ENCODE measurements around the gene SGCA. TPM values are rescaled to one million over a fixed set of nuclear protein-coding genes. Genes with fewer than 3 reads are reported as not detected.

Gene SGCA
- 19.0 and 49.0 TPM in 2 replicates for total RNA-seq (2014; rRNA removed; shearing (Covaris generic))

GRCh38 chr17:50165867-50166517 lies at the start of gene SGCA:
Gene SGCA, plus strand, starts transcription at chr17:50166005. Its CDS starts 36 bp downstream, at chr17:50166041.
- peak; percentile 71 for DNase-seq (ENCODE audit: low spot score)
- in situ Hi-C loops (cut with HindIII; ENCODE audit: low sequenced_read_pairs), result no loop called here

DNA sequence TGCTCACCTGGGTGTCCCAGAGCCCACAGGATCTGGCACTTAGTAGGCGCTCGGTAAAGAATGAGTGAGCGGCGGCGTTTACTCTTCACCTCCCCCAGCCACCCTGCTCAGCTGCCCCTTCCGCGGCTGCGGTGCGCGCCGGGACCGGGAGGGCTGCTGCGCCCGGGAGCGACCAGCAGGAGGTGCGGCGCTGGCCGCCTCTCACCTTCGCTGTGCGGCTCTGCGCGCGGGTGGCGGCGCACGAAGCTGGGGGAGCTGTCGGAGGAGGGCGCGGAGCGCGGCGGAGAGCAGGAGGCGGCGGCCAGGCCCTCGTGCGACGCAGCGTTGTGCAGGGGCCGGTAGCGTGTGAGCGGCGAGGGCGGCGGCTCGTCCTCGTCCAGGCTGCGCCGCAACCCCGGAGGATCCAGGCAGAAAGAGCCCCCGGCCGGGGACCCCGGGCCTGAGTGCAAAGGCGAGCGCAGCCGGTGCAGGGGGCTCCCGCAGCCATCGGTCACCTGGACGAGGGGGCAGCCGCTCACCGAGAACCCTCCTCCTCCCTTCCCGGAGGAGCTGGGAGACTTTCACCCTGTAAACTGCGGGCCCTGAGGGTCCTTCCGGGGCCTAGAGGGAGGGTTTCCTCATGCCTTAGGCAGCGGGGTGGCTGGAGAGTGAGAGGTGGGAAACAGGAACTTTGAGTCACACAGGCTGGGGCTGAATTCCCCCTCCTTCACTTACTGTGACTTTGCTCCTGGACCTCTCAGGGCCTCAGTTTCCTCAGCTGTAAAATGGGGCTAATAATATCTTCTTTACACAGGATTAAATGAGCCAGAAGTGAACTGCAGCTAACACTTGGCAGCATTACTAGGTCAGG lies 48.4 kb upstream of the SGCA start:
- DNase-seq (ENCODE audit: low spot score), result no peak
- in situ Hi-C loops (cut with HindIII; ENCODE audit: low sequenced_read_pairs), result no loop called here

DNA sequence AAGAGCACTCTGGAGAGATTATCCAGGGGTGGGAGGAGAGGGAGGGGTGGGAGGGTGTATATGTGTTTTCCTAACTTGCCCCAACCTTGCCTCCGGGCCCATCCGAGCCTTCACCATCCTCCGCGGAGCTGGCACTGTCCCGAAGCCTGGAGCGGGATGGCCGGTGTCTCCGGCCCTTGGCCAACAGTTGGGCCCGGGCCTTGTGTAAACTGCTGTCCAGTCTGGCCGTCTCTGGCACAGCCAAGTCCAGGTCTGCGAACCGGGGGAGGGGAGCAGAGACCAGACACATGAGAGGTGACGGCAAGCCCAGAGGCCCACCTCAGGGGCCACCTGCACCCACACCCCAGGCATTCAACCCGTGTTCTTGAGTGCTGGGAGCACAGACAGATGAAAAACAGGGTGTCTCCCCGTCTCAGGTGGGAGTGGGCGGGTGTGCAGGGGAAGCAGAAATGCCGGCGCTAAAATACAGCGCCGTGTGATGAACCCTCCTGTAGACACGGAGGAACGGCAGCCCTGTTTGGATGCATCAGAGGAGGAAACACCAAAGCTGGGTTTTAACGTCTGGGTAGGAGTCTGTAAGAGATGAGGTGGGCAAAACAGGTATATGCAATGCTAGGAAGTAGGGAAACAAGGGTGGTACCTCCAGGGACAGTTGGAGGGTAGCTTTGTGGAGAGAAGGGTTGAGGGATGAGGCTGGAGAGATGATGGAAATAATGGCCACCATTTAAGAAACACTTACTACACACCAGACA lies 47.6 kb upstream of the SGCA start:
- DNase-seq (ENCODE audit: low spot score), result peak; percentile 80
- in situ Hi-C loops (cut with HindIII; ENCODE audit: low sequenced_read_pairs), result no loop called here

DNA sequence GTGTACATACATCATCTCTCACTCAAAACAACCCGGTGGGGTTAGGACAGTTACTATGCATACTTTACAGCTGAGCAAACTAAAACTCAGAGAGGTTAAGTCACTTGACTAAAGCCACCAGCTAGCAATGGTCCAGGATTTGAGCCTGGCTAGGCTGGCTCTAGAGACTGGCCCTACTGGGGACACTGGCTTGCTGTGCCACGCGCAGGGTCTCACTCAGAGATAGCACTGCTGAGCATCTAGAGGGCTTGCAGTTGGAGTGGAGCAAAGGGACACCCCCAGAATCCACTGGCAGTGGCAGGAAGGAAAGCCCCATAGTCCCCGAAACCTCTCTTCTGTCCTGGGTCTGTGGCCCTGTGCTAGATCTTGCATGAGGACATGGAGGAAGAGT lies 47.0 kb upstream of the SGCA start:
- no peak for DNase-seq (ENCODE audit: low spot score)
- in situ Hi-C loops (cut with HindIII; ENCODE audit: low sequenced_read_pairs), result no loop called here

GRCh38 chr17:50120475-50121253 lies 45.1 kb upstream of the SGCA start:
- no peak for DNase-seq (ENCODE audit: low spot score)
- in situ Hi-C loops (cut with HindIII; ENCODE audit: low sequenced_read_pairs), result no loop called here

- in situ Hi-C loops (cut with HindIII; ENCODE audit: low sequenced_read_pairs), result no loop called here
- DNase-seq (ENCODE audit: low spot score), result no peak
Measured at GRCh38 chr17:50122945-50123344, 42.9 kb upstream of the SGCA start.

- DNase-seq (ENCODE audit: low spot score), result peak; percentile 76
- in situ Hi-C loops (cut with HindIII; ENCODE audit: low sequenced_read_pairs), result no loop called here
Measured at GRCh38 chr17:50123649-50124349, 42.0 kb upstream of the SGCA start.

DNA sequence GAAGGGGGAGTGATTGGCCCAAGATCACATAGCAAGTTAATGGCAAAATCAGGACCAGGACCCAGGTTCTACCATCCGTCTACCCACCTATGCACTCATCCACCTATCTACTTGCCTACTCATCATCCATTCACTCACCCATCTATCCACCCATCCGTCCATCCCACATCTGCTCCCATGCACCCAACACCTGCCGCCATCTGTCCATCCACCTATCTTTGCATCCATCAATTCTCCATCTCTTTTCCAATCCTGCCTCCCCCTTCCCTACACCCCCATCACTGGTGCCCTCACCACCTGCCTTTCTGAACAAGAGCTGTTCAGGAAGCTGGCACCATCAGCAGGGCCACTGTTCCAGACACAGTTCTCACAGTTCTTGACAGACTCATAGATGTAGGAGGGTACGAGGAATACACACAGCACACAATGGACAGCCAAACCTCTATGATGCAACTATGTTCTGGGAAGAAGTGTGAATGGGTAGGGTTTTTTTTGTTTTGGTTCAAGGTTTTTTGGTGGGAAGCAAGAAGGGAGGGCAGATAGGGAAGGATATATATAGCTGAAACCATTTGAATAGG lies 40.3 kb upstream of the SGCA start:
- no peak for DNase-seq (ENCODE audit: low spot score)
- in situ Hi-C loops (cut with HindIII; ENCODE audit: low sequenced_read_pairs), result no loop called here

DNA sequence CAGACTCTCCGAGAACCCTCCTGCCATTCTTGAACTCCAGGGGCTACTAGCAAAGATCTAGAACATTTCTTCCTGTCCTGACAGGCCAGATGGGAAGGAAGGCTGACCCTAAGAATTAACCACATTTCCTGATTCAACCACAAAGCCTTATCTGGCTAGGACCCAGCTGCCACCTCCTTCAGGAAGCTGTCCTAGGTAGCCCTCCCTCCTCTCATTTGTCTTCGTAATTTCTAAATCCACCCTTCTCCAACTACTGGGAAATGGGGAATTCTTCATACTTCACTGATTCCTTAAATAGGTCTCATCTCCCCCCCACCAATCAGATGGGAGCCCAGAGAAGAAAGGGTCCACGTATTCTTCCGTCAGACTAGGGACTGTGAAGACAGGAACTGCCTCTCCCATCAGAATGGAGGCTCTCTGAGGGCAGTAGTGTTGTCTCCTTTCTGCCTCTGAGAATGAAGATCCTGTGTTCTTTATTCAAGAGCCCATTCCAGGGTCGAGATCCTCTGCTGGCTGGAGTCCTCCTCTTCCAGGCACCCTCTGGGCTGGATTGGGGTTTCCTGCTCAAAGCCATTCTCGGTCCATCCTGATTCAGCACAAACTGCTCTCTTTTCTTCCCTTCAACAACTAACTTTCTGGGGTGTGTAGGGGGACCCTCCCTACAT lies 38.0 kb upstream of the SGCA start:
- in situ Hi-C loops (cut with HindIII; ENCODE audit: low sequenced_read_pairs), result no loop called here
- DNase-seq (ENCODE audit: low spot score), result no peak

DNA sequence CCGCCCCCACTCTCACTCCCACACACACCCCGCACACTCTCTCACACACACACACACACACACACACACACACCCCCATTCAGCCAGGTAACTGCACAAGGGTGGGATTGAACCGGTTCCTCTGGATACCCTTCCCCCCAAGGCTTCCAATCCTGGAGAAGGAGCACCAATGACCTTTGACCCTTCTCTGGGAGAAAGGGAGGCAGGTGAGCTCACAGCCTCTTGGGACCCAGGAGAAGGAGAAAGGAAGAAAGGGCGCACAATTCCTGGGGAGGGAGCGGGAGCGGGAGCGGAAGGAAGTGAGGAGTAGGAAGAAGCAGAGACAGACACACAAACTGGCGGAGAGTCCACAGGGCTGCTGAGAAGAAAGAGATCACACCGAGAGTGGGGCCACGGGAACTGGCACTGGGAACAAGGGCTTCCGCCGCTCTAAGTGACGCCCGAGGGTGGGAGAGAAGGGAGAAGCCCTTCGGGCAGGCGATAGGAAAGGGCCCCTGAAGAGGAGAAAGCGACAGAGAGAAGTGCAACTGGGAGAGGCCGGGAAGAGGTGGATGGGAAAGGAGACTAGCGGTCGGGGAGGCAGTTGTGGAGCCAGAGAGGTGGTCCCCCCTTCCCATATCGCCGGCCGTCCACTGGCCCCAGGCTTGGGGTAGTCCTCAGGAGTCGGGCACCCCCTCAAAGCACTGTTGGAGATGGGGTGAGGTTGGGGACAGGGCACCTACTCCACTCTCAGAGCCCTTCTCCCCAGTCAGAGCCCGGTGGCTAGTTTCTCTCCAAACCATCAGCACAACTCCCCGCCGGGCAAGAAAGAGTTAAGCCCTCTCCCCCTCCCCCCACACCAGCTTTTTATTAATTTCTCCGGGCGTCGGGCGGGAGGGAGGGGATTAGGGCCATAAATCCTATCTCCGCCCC lies 37.1 kb upstream of the SGCA start:
- DNase-seq (ENCODE audit: low spot score), result peak; percentile 63
- in situ Hi-C loops (cut with HindIII; ENCODE audit: low sequenced_read_pairs), result no loop called here

DNA sequence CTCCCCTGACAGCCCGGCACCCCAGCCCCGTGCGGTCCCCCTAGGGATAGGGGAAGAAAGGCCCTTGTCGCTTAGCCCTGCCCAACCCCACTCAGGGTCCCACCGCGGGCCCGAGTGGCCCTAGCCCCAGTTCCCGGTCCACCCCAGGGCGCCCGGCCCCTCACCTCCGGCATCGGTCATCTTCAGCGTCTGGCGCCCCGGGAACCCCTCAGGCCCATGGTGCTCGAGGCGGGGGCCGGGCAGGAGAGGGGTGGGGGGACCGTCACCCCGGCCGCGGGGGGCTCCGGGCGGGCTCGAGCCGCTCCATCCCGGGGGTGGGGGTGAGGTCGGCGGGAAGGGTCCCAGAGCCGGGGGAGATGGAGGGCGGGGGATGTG lies 36.5 kb upstream of the SGCA start:
- in situ Hi-C loops (cut with HindIII; ENCODE audit: low sequenced_read_pairs), result no loop called here
- DNase-seq (ENCODE audit: low spot score), result no peak

- peak; percentile 87 for DNase-seq (ENCODE audit: low spot score)
- in situ Hi-C loops (cut with HindIII; ENCODE audit: low sequenced_read_pairs), result no loop called here
Measured at GRCh38 chr17:50129728-50130558, 35.9 kb upstream of the SGCA start, which contains the start of gene SAMD14. Gene SAMD14, minus strand, starts transcription at chr17:50130160. Its CDS starts 5,201 bp downstream, at chr17:50124959.

- peak; percentile 85 for DNase-seq (ENCODE audit: low spot score)
- in situ Hi-C loops (cut with HindIII; ENCODE audit: low sequenced_read_pairs), result no loop called here
Measured at GRCh38 chr17:50130559-50131305, 35.1 kb upstream of the SGCA start.

- in situ Hi-C loops (cut with HindIII; ENCODE audit: low sequenced_read_pairs), result no loop called here
- no peak for DNase-seq (ENCODE audit: low spot score)
Measured at GRCh38 chr17:50132104-50132794, 33.6 kb upstream of the SGCA start.
